GM18526 (cell line): Measurements from ENCODE around the gene DLX3.

ENCODE experiments used
- POLR2A ChIP-seq: IDR thresholded peaks from 3 replicates; pipeline ENCODE4 v1.6.1; 2011; ENCODE audit not compliant: insufficient read length; ENCODE audit errors: extremely low read depth

The DLX3 gene

DNA sequence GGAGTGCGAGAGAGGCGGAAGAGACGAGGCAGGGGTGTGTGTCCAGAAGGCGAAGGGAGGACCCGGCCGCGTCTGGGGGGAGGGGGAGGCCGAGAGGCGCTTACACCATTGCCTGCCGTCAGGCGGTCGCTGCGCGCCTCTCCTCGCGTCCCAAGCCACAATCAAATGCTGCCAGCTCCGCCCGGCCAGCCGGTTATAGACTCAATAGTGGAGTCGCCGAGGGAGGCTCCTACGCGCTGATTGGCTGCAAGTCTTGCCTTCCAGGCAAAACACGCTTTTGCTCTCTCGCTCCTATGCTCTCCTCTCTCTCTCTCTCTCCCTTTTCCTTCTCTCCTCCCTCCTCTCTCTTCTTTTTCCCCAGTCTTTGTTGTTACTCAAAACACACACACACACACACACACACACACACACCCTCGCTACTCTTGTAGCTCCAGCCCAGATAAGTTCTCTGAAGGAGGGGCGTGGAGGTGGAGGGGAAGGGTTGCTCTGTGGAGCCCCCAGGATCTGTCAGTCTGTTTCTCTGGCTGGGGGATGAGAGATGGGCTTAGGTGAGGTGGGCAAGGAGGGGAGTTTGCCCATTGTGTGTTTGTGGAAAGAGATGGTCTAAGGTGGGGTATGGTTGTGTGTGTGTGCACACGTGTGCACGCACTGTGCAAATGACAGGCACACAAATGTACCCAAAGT lies at the start of gene DLX3:
DLX3 (minus strand) TSS at position 170 of the 684 bp plus-strand sequence. CDS start 226 bp downstream, outside the sequence.
- TF ChIP-seq POLR2A = no peak

DNA sequence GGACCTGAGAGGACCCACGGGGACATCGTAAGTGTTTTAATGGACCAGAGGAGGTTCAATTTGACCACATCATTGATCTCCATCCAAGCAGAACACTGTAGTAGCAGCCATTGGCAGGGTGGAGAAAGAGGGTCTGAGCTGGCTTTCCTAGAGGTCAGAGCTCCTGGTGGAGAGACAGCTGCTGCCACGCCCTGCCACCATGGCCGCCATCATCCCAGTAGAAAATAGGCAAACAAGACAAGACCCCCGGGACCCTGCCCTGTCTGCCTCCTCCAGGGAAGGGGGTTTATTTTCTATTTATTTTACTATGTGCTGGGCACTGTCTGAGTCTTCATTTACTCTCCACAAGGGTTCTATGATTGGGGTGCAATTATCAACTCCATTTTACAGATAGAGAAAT lies 49.5 kb upstream of the DLX3 start:
- TF ChIP-seq POLR2A = no peak

DNA sequence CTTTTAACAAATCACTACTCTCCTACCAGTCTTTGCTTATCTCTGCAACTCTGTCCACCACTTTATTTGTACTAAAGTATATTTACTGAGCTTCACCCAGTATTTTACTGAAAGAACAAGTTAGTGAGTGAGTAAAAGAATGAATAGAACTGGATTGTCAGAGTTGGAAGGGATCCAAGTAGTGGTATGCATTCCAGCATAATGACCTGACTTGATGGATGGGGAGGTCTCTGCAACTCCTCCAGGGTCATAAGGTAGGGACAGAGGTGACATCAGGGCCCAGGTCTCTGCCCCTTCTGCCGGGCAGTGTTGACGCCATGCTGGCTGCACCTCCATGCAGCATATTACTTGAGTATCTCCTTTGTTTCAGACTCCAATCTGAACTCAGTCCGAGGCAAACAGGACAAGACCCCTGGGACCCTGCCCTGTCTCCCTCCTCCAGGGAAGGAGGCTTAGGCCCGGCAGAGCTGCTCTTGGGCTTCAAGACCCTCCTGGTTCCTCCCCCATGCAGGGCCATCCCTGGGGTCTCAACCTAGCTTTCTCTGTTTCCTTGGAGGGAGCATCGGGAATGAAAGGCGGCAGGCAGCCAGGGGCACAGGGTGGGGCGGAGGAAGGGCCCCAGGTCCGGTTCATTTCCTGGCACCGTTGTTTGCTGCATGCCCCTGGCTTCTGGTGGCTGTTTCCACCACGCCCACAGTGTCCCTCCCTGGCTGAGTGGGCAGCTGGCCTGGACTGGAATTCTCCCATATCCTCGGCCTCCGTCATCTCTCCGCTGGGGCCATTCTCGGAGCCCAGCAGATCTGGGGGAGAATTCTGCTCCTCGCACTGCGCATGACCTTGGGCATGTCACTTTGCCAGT lies 48.5 kb upstream of the DLX3 start:
- no peak for TF ChIP-seq POLR2A

DNA sequence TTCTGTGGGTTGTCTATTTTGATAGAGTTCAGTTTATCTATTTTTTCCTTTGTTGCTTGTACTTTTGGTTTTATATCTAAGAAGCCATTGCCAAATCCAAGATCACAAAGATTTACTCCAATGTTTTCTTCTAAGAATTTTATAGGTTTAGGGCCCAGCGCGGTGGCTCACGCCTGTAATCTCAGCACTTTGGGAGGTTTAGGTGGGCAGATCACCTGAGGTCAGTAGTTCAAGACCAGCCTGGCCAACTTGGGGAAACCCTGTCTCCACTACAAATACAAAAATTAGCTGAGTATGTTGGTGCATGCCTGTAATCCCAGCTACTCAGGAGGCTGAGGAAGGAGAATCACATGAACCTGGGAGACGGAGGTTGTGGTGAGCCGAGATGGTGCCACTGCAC lies 47.2 kb upstream of the DLX3 start:
- TF ChIP-seq POLR2A = no peak

DNA sequence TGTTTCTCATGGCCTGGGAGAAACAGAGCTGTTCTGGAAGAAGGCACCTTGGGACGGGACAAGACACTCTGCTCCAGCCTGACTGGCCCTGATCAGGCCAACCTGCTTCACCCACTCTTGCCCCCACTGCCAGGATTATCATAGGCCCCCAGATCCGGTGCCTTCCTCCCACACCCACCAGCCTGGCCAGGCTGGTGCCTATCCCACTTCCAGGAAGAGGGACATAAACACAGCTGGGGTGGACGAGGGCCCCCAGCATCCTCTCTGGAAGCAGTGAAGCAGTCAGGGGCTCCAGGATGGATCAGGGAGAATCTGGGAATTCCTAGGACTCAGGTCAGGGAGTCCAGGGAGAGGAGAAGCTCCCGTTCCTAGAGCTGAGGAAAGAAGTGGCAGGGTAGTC lies 44.0 kb upstream of the DLX3 start:
- TF ChIP-seq POLR2A = no peak

DNA sequence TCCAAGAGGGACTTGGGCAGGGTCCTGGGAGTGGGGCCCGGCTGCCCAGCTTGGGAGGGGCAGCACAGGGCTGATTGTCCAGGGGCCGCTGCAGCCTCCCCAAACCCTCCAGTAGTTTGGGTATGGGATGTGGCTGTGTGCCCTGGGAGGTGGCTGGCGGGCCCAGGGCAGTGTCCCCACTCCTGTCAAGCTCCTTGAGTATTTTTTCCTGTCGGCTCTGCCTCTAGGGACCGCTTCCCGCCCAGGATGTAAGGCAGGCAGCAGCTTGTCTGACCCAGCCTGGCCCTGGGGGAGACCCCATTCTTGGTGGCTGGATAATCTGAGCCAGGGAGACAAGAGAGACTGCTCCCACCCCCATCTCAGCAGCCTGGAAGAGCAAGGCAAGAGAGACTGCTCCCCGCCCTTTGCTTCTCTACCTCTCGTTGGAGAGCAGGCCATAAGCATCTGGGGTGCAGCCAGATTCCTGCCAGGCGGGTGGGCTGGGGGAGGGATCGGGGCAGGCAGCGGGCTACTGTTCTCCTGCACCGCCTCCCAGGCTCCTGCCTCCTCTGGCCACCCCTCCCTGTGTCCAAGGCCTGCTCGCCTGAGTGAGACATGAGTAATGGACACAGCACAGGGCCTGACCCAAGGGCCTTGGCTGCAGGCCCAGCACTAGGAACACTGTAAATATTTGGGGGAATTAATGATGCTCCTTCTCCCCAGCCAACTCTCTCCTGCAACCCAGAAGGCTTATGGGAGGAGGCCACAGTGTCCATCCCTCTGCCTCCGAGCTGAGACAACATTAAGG lies 42.5 kb upstream of the DLX3 start:
- TF ChIP-seq POLR2A = no peak

DNA sequence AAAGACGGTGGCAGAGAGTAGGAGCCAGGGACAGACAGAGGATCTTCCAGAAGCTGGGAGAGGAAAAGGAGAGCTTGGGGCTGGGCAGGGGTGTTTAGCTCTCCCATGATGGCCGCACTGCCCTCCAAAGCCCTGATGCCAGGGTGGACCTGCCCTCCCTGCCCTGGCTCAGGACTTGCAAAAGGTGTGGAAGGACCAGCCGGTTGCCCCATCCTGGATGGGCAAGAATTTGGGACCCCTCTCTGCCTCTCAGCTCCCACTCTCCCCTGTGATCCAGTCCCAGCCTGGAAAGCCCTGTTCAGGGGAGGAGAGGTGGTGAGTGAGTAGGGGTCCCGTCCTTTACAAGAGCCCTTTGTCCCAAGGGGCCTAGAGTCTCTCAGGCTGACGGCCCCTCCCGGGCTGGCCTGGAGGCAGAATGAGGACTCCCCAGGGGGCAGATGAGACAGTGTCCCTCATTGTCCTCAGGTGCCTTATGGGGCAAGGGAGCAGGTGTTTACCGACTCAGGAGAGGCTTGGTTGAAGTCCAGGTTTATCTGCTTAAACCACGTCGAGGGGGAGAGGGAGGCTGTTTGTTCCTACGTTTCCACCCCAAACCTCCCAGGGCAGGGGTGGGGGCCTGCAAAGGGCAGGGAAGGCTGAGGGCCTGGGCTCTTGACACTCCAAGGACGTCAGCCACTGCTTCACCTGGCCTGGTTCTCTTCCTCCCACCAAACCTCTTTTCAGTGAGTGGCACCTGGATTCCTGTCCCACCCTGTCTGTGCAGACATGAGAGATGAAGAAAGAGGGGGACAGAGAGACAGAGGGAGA lies 41.6 kb upstream of the DLX3 start:
- no peak for TF ChIP-seq POLR2A

DNA sequence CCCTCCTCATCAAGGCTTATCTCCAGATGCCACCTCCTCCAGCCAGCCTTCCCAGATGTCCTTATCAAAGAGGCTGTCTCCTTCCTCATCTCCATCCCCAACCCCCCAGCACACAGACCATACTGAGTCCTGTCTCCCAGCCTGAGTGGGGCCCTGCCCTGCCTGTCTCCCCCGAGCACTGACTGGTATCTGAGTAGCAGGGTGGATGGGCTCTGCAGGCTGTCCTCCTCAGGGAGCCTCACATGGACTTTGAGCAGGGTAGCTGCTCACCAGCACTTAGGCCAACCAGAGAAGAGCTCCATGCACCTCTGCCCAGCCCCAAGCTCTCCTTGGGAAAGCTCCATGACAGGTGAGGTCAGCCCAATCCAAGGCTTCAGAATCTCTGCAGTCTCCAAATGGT lies 40.9 kb upstream of the DLX3 start:
- no peak for TF ChIP-seq POLR2A

DNA sequence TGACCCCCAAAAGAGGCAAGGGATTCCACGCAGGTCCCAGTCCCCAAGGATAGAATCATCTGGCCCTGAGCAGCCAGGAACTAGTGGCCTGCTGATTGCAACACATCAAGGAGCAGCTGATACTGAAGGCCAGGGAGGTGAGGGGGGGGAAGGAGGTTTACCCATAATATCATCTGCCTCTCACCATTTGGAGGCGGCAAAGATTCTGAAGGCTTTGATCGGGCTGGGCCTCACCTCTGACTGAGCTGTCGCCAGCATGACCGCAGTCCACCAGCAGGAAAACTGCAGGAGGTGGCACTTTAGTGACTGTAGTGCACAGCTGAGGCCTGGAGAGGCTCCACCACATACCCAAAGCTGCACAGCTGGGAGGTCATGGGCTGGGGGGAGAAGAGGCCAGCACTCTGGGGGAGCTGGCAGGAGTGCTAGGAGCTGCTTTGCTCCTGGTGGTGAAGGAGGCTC lies 40.4 kb upstream of the DLX3 start:
- no peak for TF ChIP-seq POLR2A

DNA sequence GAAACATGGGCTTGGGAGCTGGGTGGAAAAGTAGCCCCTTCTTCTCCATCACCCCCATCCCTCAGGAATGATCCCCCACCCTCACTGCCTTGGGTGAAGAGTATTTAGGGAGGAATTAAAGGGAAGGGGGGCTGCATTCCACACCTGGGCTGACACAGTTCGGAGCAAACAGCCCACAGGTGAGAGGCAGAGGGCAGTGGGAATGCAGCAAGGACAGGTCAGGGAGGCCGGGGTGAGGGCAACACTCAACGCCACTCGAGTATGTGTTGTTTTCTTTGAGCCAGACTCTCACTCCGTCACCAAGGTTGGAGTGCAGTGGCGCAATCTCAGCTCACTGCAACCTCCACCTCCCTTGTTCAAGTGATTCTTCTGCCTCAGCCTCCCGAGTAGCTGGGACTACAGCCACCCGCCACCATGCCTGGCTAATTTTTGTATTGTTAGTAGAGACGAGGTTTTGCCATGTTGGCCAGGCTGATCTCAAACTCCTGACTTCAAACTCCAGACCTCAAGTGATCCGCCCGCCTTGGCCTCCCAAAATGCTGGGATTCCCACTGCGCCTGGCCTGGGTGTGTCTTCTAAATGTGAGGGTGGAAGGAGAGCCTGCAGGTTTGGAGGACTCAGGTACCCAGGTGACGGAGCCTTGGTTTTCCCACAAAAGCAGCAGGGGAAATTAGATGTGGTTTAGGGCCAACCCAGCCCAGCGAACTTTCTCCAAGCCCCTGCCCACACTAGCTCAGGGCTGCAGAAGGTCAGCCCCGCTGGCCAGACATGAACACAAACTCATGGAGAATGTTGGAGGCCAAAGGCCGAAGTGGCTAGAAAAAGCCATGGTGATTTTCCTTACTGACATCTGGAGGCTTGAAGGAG lies 39.7 kb upstream of the DLX3 start:
- no peak for TF ChIP-seq POLR2A

DNA sequence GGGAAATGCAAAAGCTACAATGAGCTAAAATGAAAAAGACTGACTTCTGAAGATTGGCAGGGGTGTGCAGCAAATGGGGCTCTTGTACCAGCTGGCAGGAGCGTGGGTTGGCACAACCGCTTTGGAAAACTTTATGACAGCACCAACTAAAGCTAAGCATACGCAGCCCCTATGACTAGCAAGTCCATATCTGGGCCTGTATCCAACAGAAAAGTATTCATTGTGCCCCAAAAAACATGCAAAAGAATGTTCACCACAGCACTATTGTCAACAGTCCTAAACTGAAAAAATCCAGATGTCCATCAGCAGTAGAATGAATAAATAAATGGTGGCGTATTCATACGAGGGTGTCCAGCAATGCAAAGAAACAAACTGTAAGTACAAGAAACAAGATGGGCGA lies 38.3 kb upstream of the DLX3 start:
- no peak for TF ChIP-seq POLR2A

DNA sequence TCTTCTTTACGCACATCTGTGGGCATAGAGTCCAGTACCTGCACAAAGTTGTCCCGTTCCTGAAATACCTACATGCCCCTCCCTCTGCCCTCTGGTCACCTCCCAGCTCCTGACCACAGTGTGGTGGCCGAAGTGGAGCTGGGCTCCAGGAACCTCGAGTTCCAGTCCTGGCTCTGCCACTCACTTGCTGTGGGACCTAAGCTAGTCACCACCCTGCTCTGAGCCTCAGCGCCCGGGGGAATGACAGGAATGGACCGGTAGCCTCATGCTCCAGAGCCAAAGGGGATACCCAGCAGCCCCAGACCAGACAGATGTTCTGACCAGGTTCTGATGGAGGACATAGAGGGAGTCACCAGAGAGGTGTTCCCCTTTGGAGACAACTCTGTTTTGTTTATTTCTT lies 34.2 kb upstream of the DLX3 start:
- TF ChIP-seq POLR2A = no peak

DNA sequence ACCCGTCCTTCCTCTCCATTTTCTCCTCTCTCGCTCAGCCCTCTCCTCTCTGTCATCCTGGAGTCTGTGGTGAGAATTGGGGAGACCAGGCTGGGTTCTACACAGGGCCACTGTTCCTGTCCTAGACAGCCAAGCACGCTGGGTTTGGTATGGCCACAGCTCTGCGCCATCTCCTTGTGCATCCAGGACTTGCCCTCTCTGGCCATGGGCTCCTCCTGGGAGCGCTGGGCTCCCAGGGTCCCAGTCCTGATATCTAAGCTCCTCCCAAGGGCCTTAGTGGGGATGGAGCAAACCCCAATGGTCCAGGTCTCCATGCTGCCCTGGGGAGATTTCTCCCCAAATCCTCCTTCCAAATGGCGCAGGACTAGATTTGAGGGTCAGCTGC lies 33.7 kb upstream of the DLX3 start:
- TF ChIP-seq POLR2A = no peak
